Measurements from ENCODE around the gene PSMF1.
"Not testable (repeated sequence)": the region's sequence is repeated elsewhere in the genome, so short reads cannot be mapped to it uniquely, and the experiment has no call there.

- TF ChIP-seq, protein P1, sequence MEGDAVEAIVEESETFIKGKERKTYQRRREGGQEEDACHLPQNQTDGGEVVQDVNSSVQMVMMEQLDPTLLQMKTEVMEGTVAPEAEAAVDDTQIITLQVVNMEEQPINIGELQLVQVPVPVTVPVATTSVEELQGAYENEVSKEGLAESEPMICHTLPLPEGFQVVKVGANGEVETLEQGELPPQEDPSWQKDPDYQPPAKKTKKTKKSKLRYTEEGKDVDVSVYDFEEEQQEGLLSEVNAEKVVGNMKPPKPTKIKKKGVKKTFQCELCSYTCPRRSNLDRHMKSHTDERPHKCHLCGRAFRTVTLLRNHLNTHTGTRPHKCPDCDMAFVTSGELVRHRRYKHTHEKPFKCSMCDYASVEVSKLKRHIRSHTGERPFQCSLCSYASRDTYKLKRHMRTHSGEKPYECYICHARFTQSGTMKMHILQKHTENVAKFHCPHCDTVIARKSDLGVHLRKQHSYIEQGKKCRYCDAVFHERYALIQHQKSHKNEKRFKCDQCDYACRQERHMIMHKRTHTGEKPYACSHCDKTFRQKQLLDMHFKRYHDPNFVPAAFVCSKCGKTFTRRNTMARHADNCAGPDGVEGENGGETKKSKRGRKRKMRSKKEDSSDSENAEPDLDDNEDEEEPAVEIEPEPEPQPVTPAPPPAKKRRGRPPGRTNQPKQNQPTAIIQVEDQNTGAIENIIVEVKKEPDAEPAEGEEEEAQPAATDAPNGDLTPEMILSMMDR (conservative IDR thresholded peaks at IDR 0.05 in 1 of 2, IDR thresholded peaks at IDR 0.05 in 1 of 2; ENCODE audit: low read depth in 1 of 2, low read length in 2 of 2): not testable (repeated sequence)
- TF ChIP-seq EZH2 (IDR thresholded peaks at IDR 0.05; ENCODE audit: low read length, missing control alignments): not testable (repeated sequence)
These were observed 31.4 kb downstream of the PSMF1 start for GRCh38 chr20:1149812-1150211.

Data from fibroblast of lung (primary cell).